GM12878 (cell line): ENCODE measurements around the gene ARL4C. TPM values are rescaled to one million over a fixed set of nuclear protein-coding genes. Genes with fewer than 3 reads are reported as not detected.

ENCODE experiments used
- ATAC-seq: fragments of 200-7000 bp; cut with Tn5 transposase; 3 replicates; pipeline ENCODE4 v1.9.1; 2020; ENCODE audit warnings: mild to moderate bottlenecking, moderate library complexity
- BruUV-seq: library from RNA; stranded (reverse); fragments of 400-500 nt; replicated peaks from 2 replicates; lab custom pipeline; 2021; lab: Mats Ljungman, UMichigan
- CTCF ChIA-PET: fragments of 300-600 bp; sonication (Branson Sonifier 250); formaldehyde crosslinking; extraction: SDS; loops from one replicate; lab custom pipeline; 2021; ENCODE audit warnings: inconsistent platforms; lab: Yijun Ruan, JAX
- POLR2A ChIA-PET: fragments of 350-600 bp; formaldehyde crosslinking; extraction: SDS; loops from one replicate; lab custom pipeline; 2021; ENCODE audit warnings: inconsistent platforms; lab: Charles Lee
- RAD21 ChIA-PET: fragments of 300-600 bp; sonication (Branson Sonifier 250); formaldehyde crosslinking; loops from one replicate; lab custom pipeline; 2023; ENCODE audit warnings: antibody characterized with exemption; ENCODE audit not compliant: unreplicated experiment; lab: Charles Lee
- SMC1A ChIA-PET: fragments of 300-600 bp; sonication (Branson Sonifier 250); formaldehyde crosslinking; loops from one replicate; lab custom pipeline; 2023; ENCODE audit not compliant: unreplicated experiment, uncharacterized antibody; lab: Charles Lee
- DNase-seq: peaks from one replicate; pipeline ENCODE4 v3.0.0-alpha.2; 2011; ENCODE audit warnings: low read depth, low spot score
- FAIRE-seq: peaks from 3 replicates; lab custom pipeline; 2011; peaks lifted over from hg19 to GRCh38; lab: Jason Lieb, UNC
- H2AFZ ChIP-seq: 2 replicates; pipeline ENCODE4 v1.6.0; 2011; ENCODE audit warnings: low read depth, low read length, control low read depth; ENCODE audit not compliant: control insufficient read depth
- H3K27ac ChIP-seq: 2 replicates; pipeline ENCODE4 v1.5.1; 2011; ENCODE audit warnings: control low read depth; ENCODE audit not compliant: control insufficient read depth, insufficient read depth
- H3K27me3 ChIP-seq, 2 experiments: replicated peaks in 1 of 2; 2 replicates each; pipeline versions ENCODE4 v1.6.0 to v1.6.1; 2011; ENCODE audit warnings: low read length in 1 of 2; ENCODE audit not compliant: control insufficient read depth in 2 of 2, insufficient read depth in 2 of 2
- H3K36me3 ChIP-seq, 2 experiments: 2 replicates each; pipeline ENCODE4 v1.5.1; 2011; ENCODE audit warnings: low read length in 1 of 2; ENCODE audit not compliant: control insufficient read depth in 2 of 2, insufficient read depth in 2 of 2
- H3K4me1 ChIP-seq: 2 replicates; pipeline ENCODE4 v1.6.1; 2011; ENCODE audit warnings: mild to moderate bottlenecking, low read length, moderate library complexity, mixed read lengths; ENCODE audit not compliant: control insufficient read depth, insufficient read depth
- H3K4me2 ChIP-seq: 2 replicates; pipeline ENCODE4 v1.6.0; 2011; ENCODE audit warnings: control low read depth; ENCODE audit not compliant: control insufficient read depth, insufficient read depth
- H3K4me3 ChIP-seq: fragments of 200-600 bp; sonication (generic); 2 replicates; pipeline ENCODE4 v1.5.1; 2016
- H3K79me2 ChIP-seq: 2 replicates; pipeline ENCODE4 v1.6.0; 2011; ENCODE audit warnings: low read length; ENCODE audit not compliant: control insufficient read depth, insufficient read depth
- H3K9ac ChIP-seq: 2 replicates; pipeline ENCODE4 v1.8.0; 2011; ENCODE audit warnings: low read length, control low read depth, mixed read lengths; ENCODE audit not compliant: control insufficient read depth, insufficient read depth
- H3K9me3 ChIP-seq: replicated peaks from 3 replicates; pipeline ENCODE4 v1.5.1; 2011; ENCODE audit warnings: mild to moderate bottlenecking, low read length; ENCODE audit not compliant: control insufficient read depth, insufficient read depth
- H4K20me1 ChIP-seq: 2 replicates; pipeline ENCODE4 v1.6.0; 2011; ENCODE audit not compliant: control insufficient read depth, insufficient read depth
- WGBS: methylation state at CpG from one replicate; pipeline ENCODE4 v1.1.6; 2016; ENCODE audit warnings: low lambda C conversion rate; ENCODE audit not compliant: insufficient replicate concordance, insufficient coverage; ENCODE audit errors: missing lambda C conversion rate; 5-methylcytosine and 5-hydroxymethylcytosine counted together
- in situ Hi-C: fragments of 300-500 bp; cut with MboI; formaldehyde crosslinking; loops from 9 replicates; pipeline ENCODE4 v1.14.3; 2018; ENCODE audit warnings: mixed read lengths
- intact Hi-C: fragments of 100-400 bp; cut with micrococcal nuclease; formaldehyde crosslinking; loops from one replicate; pipeline ENCODE4 v1.14.2; 2022; ENCODE audit not compliant: unreplicated experiment
- polyA plus RNA-seq, 11 experiments: library from polyadenylated mRNA; depleted of rRNA in 4 of 11; unstranded in 6 of 11; stranded (reverse) in 5 of 11; fragments of >200 nt; fragmentation: Nextera tagmentation in 4 of 11; fragmentation: Illumina TruSeq in 1 of 11; extraction: Ambion mirVana in 4 of 11; extraction: Trizol in 1 of 11; gene quantifications; 1 replicate in 1 of 11; 2 replicates in 10 of 11; pipeline versions ENCODE4 v1.2.1 to v1.2.3, GENCODE V29; 2011 to 2016; ENCODE audit warnings: inconsistent platforms in 2 of 11, missing spikeins in 2 of 11, low read depth in 1 of 11
- total RNA-seq, 4 experiments: library from RNA; depleted of rRNA in 3 of 4; stranded (reverse); fragments of >200 nt in 3 of 4; fragmentation: Illumina TruSeq in 1 of 4; extraction: Trizol in 1 of 4; gene quantifications; 2 replicates each; pipeline versions ENCODE4 v1.2.1 to v1.2.3, GENCODE V29; 2013 to 2021
- TF ChIP-seq, protein P1 (sequence below): fragments of 450-650 bp; IDR thresholded peaks from 2 replicates; pipeline ENCODE4 v1.6.1; 2018; ENCODE audit warnings: borderline replicate concordance, mild to moderate bottlenecking; ENCODE audit not compliant: partially characterized antibody
- TF ChIP-seq, protein P2 (sequence below): IDR thresholded peaks from 2 replicates; pipeline ENCODE4 v1.6.1; 2012; ENCODE audit warnings: mild to moderate bottlenecking, low read depth, low read length

The ARL4C gene
- total and polyA plus RNA-seq, 10 of the 15 experiments (the other 5 are each of a cell fraction or from before 2014, with no cell fraction given): 0.03 to 0.72 (median 0.06) TPM; not detected in 4

DNA sequence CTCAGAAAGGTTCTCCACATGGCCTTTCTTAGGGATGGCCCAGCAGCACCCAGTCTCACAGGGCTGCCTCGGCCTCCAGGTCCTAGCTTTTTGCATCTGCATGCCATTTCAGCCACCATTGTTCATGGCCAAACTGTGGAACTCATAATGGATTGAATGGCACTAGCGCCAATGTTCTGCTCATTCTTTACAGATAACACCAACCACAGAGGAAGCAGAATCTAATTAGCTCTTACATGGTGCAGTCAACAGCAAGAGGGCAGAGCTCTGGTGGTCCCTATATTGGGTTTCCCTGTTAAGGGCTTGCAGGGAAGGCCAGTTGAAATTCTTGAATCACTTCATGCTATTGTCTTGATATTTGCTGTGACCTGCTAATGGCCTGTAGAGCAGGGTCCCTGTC lies 45.6 kb downstream of the ARL4C start (continued):
- TF ChIP-seq, protein P1, sequence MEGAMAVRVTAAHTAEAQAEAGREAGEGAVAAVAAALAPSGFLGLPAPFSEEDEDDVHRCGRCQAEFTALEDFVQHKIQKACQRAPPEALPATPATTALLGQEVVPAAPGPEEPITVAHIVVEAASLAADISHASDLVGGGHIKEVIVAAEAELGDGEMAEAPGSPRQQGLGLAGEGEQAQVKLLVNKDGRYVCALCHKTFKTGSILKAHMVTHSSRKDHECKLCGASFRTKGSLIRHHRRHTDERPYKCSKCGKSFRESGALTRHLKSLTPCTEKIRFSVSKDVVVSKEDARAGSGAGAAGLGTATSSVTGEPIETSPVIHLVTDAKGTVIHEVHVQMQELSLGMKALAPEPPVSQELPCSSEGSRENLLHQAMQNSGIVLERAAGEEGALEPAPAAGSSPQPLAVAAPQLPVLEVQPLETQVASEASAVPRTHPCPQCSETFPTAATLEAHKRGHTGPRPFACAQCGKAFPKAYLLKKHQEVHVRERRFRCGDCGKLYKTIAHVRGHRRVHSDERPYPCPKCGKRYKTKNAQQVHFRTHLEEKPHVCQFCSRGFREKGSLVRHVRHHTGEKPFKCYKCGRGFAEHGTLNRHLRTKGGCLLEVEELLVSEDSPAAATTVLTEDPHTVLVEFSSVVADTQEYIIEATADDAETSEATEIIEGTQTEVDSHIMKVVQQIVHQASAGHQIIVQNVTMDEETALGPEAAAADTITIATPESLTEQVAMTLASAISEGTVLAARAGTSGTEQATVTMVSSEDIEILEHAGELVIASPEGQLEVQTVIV: no peak

DNA sequence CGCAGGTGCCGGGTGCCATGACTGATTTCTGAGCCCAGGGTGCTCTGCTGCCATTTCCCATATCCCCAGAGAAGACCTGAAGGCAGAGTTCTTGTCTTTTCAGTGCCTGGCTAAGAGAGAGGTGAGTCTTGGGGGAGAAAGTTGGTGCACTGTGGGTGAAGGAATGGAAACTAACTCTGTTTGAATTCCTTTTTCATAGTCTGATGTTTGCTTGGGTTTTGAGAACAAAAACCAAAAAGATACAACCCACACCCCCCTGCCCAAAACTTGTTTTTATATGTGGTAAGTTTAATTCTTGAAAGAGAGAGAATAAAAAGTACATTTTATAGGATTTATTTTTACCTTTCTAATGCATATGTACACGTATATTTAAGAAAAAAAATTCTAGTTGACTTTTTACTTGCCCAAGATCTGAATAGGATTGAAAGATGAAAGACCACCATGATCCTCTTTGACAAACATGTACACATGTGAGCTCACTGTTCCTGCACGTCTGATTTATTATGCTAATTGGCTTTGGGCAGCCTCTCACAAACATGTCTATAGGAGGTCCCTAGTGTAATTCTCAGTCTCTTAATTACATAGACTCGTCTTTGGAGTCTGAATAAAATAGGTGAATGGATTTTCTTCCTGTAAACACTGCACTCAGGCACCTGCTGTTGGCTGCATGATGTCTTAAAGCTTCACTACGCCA lies 46.3 kb downstream of the ARL4C start:
- H3K27ac ChIP-seq: no peak overlapping the region
- H3K4me1 ChIP-seq: peaks cover 9% of the 10 kb centered on the region
- H3K36me3 ChIP-seq: no peaks in the 10 kb centered on the region
- H3K4me2 ChIP-seq: no peak overlapping the region
- DNase-seq: no peak
- WGBS: 23% methylated on average over 6 of the region's 6 CpGs
- no peaks in the 10 kb centered on the region for H4K20me1 ChIP-seq
- ChIA-PET RAD21 (no interaction called here), POLR2A (no interaction called here), SMC1A (no interaction called here)
- H3K9ac ChIP-seq: no peak overlapping the region
- TF ChIP-seq, protein P2, sequence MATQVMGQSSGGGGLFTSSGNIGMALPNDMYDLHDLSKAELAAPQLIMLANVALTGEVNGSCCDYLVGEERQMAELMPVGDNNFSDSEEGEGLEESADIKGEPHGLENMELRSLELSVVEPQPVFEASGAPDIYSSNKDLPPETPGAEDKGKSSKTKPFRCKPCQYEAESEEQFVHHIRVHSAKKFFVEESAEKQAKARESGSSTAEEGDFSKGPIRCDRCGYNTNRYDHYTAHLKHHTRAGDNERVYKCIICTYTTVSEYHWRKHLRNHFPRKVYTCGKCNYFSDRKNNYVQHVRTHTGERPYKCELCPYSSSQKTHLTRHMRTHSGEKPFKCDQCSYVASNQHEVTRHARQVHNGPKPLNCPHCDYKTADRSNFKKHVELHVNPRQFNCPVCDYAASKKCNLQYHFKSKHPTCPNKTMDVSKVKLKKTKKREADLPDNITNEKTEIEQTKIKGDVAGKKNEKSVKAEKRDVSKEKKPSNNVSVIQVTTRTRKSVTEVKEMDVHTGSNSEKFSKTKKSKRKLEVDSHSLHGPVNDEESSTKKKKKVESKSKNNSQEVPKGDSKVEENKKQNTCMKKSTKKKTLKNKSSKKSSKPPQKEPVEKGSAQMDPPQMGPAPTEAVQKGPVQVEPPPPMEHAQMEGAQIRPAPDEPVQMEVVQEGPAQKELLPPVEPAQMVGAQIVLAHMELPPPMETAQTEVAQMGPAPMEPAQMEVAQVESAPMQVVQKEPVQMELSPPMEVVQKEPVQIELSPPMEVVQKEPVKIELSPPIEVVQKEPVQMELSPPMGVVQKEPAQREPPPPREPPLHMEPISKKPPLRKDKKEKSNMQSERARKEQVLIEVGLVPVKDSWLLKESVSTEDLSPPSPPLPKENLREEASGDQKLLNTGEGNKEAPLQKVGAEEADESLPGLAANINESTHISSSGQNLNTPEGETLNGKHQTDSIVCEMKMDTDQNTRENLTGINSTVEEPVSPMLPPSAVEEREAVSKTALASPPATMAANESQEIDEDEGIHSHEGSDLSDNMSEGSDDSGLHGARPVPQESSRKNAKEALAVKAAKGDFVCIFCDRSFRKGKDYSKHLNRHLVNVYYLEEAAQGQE: no peak
- TF ChIP-seq, all 136 proteins: peak for 0
- no peak for ATAC-seq
- Histone ChIP-seq H3K27me3 (no peaks in the 10 kb centered on the region), H3K9me3 (no peaks in the 10 kb centered on the region), H3K79me2 (no peaks in the 10 kb centered on the region), H3K4me3 (no peak overlapping the region), H2AFZ (no peak overlapping the region)
- no peak for FAIRE-seq
- intact Hi-C loops (no loop called here), in situ Hi-C loops (no loop called here)
- CTCF ChIA-PET: no interaction called here
- BruUV-seq: no TSS peak
